ENCODE results near the gene ADAMTS12. TPM values are rescaled to one million over a fixed set of nuclear protein-coding genes. Genes with fewer than 3 reads are reported as not detected.

ADAMTS12 gene
- polyA plus RNA-seq, 1 donor (not counting 4 experiments of a cell fraction or from before 2014, with no cell fraction given): 0.49 TPM

- no peak overlapping the region for H3K9ac ChIP-seq (ENCODE audit: control insufficient read depth, extremely low read depth, insufficient read depth, low read length)
- no peaks in the 10 kb centered on the region for H3K79me2 ChIP-seq (ENCODE audit: control insufficient read depth, insufficient read depth, low read length)
- H3K9me1 ChIP-seq (ENCODE audit: control insufficient read depth, extremely low read depth, insufficient read depth, low read length): no peaks in the 10 kb centered on the region
- H3K4me3 ChIP-seq (ENCODE audit: control insufficient read depth in 2 of 3, extremely low read depth in 1 of 3, insufficient read depth in 2 of 3, low read depth in 1 of 3, low read length in 3 of 3): no peak overlapping the region
- no peak overlapping the region for H2AFZ ChIP-seq (ENCODE audit: control insufficient read depth, low read length)
- no peaks in the 10 kb centered on the region for H3K27me3 ChIP-seq (ENCODE audit: control insufficient read depth, extremely low read depth, insufficient read depth, low read length)
- H3K9me3 ChIP-seq (ENCODE audit: control insufficient read depth, low read depth, low read length): no peaks in the 10 kb centered on the region
- DNase-seq (ENCODE audit: low read depth, low spot score) (no peak), FAIRE-seq (no peak)
- dilution Hi-C loops (cut with MboI; ENCODE audit: extremely low pct_ligation_motif_present, low sequenced_read_pairs): no loop called here
- no peak for TF ChIP-seq CTCF (optimal IDR thresholded peaks at IDR 0.05 in 1 of 3, IDR thresholded peaks at IDR 0.05 in 1 of 3, conservative IDR thresholded peaks at IDR 0.05 in 1 of 3; ENCODE audit: extremely low read depth in 1 of 3, insufficient read depth in 2 of 3, low read length in 3 of 3)
- TF ChIP-seq EZH2 (IDR thresholded peaks at IDR 0.05; ENCODE audit: low read length): no peak
- no peak overlapping the region for H3K4me2 ChIP-seq (ENCODE audit: control insufficient read depth, extremely low read depth, insufficient read depth, low read depth, low read length)
- no peaks in the 10 kb centered on the region for H4K20me1 ChIP-seq (ENCODE audit: control insufficient read depth, extremely low read depth, insufficient read depth, low read length)
- no peak overlapping the region for H3K27ac ChIP-seq (ENCODE audit: control insufficient read depth, insufficient read depth, low read length)
- H3K4me1 ChIP-seq (ENCODE audit: control insufficient read depth, extremely low read depth, insufficient read depth, low read length): no peaks in the 10 kb centered on the region
- no peaks in the 10 kb centered on the region for H3K36me3 ChIP-seq (ENCODE audit: control insufficient read depth in 2 of 2, extremely low read depth in 1 of 2, insufficient read depth in 2 of 2, low read length in 2 of 2)
These were observed 9.4 kb upstream of the ADAMTS12 start for GRCh38 chr5:33901156-33901555.

- no peak overlapping the region for H3K9ac ChIP-seq (ENCODE audit: control insufficient read depth, extremely low read depth, insufficient read depth, low read length)
- H3K9me1 ChIP-seq (ENCODE audit: control insufficient read depth, extremely low read depth, insufficient read depth, low read length): no peaks in the 10 kb centered on the region
- peaks cover 30% of the 10 kb centered on the region for H3K27me3 ChIP-seq (ENCODE audit: control insufficient read depth, extremely low read depth, insufficient read depth, low read length)
- H4K20me1 ChIP-seq (ENCODE audit: control insufficient read depth, extremely low read depth, insufficient read depth, low read length): no peaks in the 10 kb centered on the region
- no peak overlapping the region for H3K27ac ChIP-seq (ENCODE audit: control insufficient read depth, insufficient read depth, low read length)
- FAIRE-seq: no peak
- no peak for DNase-seq (ENCODE audit: low read depth, low spot score)
- no peak overlapping the region for H3K4me2 ChIP-seq (ENCODE audit: control insufficient read depth, extremely low read depth, insufficient read depth, low read depth, low read length)
- no peaks in the 10 kb centered on the region for H3K79me2 ChIP-seq (ENCODE audit: control insufficient read depth, insufficient read depth, low read length)
- H3K4me1 ChIP-seq (ENCODE audit: control insufficient read depth, extremely low read depth, insufficient read depth, low read length): peaks cover 2% of the 10 kb centered on the region
- no peak overlapping the region for H3K4me3 ChIP-seq (ENCODE audit: control insufficient read depth in 2 of 3, extremely low read depth in 1 of 3, insufficient read depth in 2 of 3, low read depth in 1 of 3, low read length in 3 of 3)
- H3K36me3 ChIP-seq (ENCODE audit: control insufficient read depth in 2 of 2, extremely low read depth in 1 of 2, insufficient read depth in 2 of 2, low read length in 2 of 2): no peaks in the 10 kb centered on the region
- H3K9me3 ChIP-seq (ENCODE audit: control insufficient read depth, low read depth, low read length): no peaks in the 10 kb centered on the region
- dilution Hi-C loops (cut with MboI; ENCODE audit: extremely low pct_ligation_motif_present, low sequenced_read_pairs): no loop called here
- TF ChIP-seq CTCF (optimal IDR thresholded peaks at IDR 0.05 in 1 of 3, IDR thresholded peaks at IDR 0.05 in 1 of 3, conservative IDR thresholded peaks at IDR 0.05 in 1 of 3; ENCODE audit: extremely low read depth in 1 of 3, insufficient read depth in 2 of 3, low read length in 3 of 3) (no peak), EZH2 (IDR thresholded peaks at IDR 0.05; ENCODE audit: low read length) (no peak)
- H2AFZ ChIP-seq (ENCODE audit: control insufficient read depth, low read length): no peak overlapping the region
These were observed 2.8 kb upstream of the ADAMTS12 start for GRCh38 chr5:33894566-33894965.
